Neutrophil (primary cell): ENCODE results near the gene EREG.

ENCODE experiments used
- H3K27ac ChIP-seq: fragments of 200-600 bp; sonication (generic); 2 replicates; pipeline ENCODE4 v1.5.1; 2016; ENCODE audit warnings: mild to moderate bottlenecking, moderate library complexity
- H3K27me3 ChIP-seq: fragments of 200-600 bp; sonication (generic); 2 replicates; pipeline ENCODE4 v1.6.0; 2016; ENCODE audit warnings: mild to moderate bottlenecking
- H3K36me3 ChIP-seq: fragments of 200-600 bp; sonication (generic); 2 replicates; pipeline ENCODE4 v1.5.1; 2017
- H3K4me1 ChIP-seq, 2 experiments: fragments of 200-600 bp in 1 of 2; sonication (generic) in 1 of 2; 1 replicate in 1 of 2; 2 replicates in 1 of 2; pipeline versions ENCODE4 v1.5.1 to v1.6.1; 2013 to 2016; ENCODE audit warnings: low read depth in 1 of 2, low read length in 1 of 2, mild to moderate bottlenecking in 1 of 2, moderate library complexity in 1 of 2; ENCODE audit not compliant: control insufficient read depth in 1 of 2, insufficient read depth in 1 of 2
- H3K4me3 ChIP-seq, 2 experiments: fragments of 200-600 bp in 1 of 2; sonication (generic) in 1 of 2; 1 replicate in 1 of 2; 2 replicates in 1 of 2; pipeline ENCODE4 v1.5.1; 2013 to 2016; ENCODE audit warnings: low read depth in 1 of 2, low read length in 1 of 2, mild to moderate bottlenecking in 1 of 2, moderate library complexity in 1 of 2
- H3K9me3 ChIP-seq: fragments of 200-600 bp; sonication (generic); 2 replicates; pipeline ENCODE4 v1.5.1; 2016
- CTCF ChIP-seq: fragments of 200-600 bp; sonication (generic); IDR thresholded peaks from 2 replicates; pipeline ENCODE4 v1.5.1; 2016; ENCODE audit warnings: antibody characterized with exemption

Gene EREG

DNA sequence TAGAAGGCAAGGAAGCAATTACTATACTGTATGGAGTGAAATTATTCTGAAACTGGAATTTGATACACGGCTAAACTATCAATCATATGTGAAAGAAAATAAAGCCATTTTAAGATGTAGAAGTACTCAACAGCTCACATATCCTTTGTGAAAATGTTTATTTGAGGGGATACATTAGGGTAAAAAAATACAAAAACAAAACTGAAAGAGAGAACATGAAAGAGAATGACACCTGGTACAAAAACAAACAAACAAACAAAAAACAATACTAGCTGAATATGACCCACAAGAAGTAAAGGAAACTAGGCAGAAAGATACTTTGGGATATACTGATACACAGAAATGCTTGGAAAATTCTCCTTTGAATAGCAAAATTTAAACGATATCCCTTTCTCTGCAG lies 59.2 kb downstream of the EREG start:
- H3K27ac ChIP-seq, result no peak overlapping the region
- no peaks in the 10 kb centered on the region for H3K9me3 ChIP-seq
- H3K27me3 ChIP-seq, result no peaks in the 10 kb centered on the region
- no peak overlapping the region for H3K4me3 ChIP-seq
- H3K4me1 ChIP-seq, result no peaks in the 10 kb centered on the region
- H3K36me3 ChIP-seq, result no peaks in the 10 kb centered on the region
- TF ChIP-seq CTCF, result no peak

GRCh38 chr4:74426101-74426500 lies 61.2 kb downstream of the EREG start:
- TF ChIP-seq CTCF, result no peak

DNA sequence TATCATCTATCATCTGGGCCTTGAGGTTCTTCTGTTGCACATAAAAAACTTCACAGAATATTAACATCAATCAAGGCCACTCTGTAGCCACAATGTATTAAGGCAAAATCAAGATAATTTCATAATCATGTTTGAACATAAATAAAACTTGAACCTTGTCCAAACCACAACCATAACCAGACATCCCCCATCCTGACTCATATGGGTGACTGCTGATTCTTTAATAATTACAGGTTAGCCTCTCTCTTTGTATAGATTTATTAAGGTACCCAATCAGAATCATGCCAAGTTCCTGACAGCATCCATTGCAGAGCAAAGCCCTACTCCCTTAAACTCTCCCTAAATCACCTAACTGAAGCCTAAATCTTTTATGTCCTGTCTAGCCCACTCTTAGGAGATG lies 63.3 kb downstream of the EREG start:
- no peaks in the 10 kb centered on the region for H3K36me3 ChIP-seq
- no peaks in the 10 kb centered on the region for H3K9me3 ChIP-seq
- peaks cover 0 to 12% of the 10 kb centered on the region in 2 experiments for H3K4me1 ChIP-seq
- no peaks in the 10 kb centered on the region for H3K27me3 ChIP-seq
- no peak overlapping the region for H3K4me3 ChIP-seq
- TF ChIP-seq CTCF, result no peak
- no peak overlapping the region for H3K27ac ChIP-seq

More at GRCh38 chr4:74426101-74426500, 61.2 kb downstream of the EREG start:
- H3K27me3 ChIP-seq, result no peaks in the 10 kb centered on the region
- H3K27ac ChIP-seq, result no peak overlapping the region
- H3K36me3 ChIP-seq, result no peaks in the 10 kb centered on the region
- no peak overlapping the region for H3K4me3 ChIP-seq
- H3K4me1 ChIP-seq, result peaks cover 0 to 6% of the 10 kb centered on the region in 2 experiments
- no peaks in the 10 kb centered on the region for H3K9me3 ChIP-seq

DNA sequence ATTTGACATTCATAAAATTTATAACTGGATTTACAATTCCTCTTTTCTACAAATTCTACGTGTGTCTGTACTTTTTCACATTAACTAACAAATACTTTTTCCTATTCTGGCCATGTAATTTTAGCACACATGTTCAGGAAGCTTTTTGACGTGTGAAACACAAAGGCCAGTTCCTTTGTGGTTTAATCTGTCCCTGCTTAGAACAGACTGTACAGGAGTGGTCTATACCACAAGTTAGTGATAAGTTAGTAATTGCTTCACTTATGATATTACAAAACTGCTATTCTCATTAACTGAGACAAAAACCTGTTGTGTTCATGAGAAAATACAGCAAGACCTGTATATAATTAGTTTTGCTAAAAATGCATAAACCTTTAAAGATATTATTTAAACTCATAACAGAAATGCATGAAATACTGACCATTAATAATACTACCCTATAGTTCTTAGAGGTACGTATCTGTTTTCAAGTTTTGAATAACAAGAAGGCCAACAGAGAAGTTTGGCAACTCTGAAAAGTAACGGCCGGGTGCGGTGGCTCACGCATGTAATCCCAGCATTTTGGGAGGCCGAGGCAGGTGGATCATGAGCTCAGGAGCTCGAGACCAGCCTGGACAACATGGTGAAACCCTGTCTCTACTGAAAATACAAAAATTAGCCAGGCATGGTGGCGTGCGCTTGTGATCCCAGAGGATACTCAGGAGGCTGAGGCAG lies 66.3 kb downstream of the EREG start:
- Histone ChIP-seq H3K9me3 (no peaks in the 10 kb centered on the region), H3K4me3 (no peak overlapping the region)
- no peak for TF ChIP-seq CTCF

GRCh38 chr4:74433043-74433442 lies 68.1 kb downstream of the EREG start:
- Histone ChIP-seq H3K4me3 (no peak overlapping the region), H3K27ac (no peak overlapping the region), H3K36me3 (no peaks in the 10 kb centered on the region), H3K27me3 (no peaks in the 10 kb centered on the region), H3K4me1 (peaks cover 0 to 12% of the 10 kb centered on the region in 2 experiments), H3K9me3 (no peaks in the 10 kb centered on the region)
- no peak for TF ChIP-seq CTCF

More for the DNA sequence above, 66.3 kb downstream of the EREG start:
- no peaks in the 10 kb centered on the region for H3K36me3 ChIP-seq
- no peaks in the 10 kb centered on the region for H3K27me3 ChIP-seq
- H3K4me1 ChIP-seq, result peaks cover 0 to 12% of the 10 kb centered on the region in 2 experiments
- no peak overlapping the region for H3K27ac ChIP-seq
